Dermis blood vessel endothelial cell (primary cell): ENCODE measurements around the gene LRRC46. TPM values are rescaled to one million over a fixed set of nuclear protein-coding genes. Genes with fewer than 3 reads are reported as not detected.

ENCODE experiments used
- DNase-seq: peaks from one replicate; pipeline ENCODE4 v3.0.0; 2010
- total RNA-seq: library from RNA; depleted of rRNA; stranded (reverse); fragments of >200 nt; gene quantifications from 2 replicates; pipeline ENCODE4 v1.2.3, GENCODE V29; 2014

LRRC46 gene, protein sequence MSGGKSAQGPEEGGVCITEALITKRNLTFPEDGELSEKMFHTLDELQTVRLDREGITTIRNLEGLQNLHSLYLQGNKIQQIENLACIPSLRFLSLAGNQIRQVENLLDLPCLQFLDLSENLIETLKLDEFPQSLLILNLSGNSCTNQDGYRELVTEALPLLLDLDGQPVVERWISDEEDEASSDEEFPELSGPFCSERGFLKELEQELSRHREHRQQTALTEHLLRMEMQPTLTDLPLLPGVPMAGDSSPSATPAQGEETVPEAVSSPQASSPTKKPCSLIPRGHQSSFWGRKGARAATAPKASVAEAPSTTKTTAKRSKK
- total RNA-seq: 0.05 TPM in 1 of 2 replicates, not detected in the other

DNA sequence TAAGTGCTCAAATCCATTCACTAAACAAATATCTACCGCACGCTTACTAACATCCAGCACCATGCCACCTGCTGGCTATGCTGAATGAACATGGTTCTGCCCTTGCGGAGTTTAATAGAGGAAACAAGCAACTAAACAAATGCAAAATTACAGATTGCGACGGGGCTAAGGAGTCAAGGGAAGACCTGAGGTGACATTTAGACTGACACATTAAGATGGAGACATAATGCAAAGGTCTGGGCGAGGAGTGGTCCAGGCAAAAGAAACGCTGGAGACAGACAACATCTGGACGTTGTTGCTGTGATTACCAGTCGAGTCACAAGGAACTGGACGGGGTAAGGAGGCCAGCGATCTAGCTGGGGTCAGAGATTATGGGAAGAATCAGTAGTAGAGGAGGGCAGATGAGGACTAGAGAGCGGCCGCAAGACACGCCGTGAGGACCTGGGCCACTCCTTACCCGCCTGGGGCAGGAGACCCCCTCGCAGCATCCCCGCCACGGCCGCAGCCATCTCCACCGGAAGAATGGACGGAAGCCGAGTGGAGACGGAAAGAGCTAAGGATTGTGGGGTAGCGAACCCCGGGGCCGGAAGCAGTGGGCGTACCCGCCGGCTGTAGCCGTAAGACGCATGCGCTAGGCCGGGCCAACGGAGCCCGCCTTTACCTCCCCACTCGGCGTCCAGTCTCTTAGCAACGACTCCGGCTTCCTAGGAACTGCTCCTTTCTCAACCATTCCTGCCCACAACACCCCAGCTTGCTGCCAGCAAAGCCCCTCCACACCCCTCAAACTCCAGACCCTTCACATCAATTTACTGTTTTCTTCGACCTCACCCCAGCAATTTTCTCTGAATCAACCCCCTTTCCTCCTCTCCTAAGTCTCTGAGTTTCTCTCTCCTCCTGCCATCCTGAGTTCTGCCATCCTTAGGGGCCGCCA, at the start of gene LRRC46, which contains the start of gene MRPL10:
LRRC46 (plus strand) TSS at position 668 of the 931 bp plus-strand sequence. CDS start 320 bp downstream, outside the sequence.
MRPL10 (minus strand) TSS at position 539 of the 931 bp plus-strand sequence; CDS start at position 509, 30 bp downstream.
- peak; percentile 95 for DNase-seq

- DNase-seq: peak; percentile 46
Measured at GRCh38 chr17:47785538-47786123, 45.8 kb upstream of the LRRC46 start.

DNA sequence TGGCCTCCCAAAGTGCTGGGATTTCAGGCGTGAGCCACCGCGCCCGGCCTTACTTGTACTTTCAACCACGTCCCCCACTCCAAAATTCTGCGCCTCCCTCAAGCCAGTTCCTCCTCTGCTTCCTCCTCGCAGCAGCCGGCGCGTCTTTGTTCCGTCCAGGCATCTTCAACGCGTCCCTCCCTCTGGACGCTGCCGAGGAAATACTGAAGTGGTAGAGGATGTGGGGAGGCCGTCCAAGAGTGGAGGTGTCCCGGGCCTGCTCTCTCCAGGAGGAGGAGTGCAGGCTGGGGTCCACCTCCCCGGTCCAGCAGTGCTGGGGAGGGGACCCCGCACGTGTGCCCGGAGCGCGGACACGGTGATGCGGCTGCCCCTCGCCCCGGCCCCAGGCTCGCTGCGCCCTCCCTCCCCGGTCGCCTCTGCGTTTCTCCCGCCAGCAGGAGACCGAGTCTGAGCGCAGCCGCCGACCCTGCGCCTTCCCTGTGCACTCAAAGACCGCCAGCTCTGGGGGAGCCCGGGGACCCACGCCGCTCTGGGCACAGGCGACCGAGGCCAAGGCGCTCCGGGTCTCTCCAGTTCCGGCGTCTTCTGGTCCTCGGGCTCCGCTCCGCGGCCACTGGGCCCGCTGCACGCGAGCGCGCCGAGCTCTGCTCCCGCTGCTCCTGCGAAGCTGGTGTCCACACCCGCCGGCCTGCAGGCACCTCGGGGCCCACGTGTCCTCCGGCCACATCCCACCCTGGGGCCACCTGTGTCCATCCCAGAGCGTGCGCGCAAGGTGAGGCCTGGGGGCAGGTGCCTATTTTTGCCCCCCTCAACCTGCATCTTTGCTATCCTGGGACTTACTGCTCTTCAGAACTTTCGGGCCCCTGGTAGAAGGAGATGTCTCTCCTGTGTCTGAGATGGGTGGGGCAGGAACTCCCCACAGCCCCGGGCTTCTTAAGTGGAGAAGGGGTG, 41.6 kb upstream of the LRRC46 start:
- peak; percentile 63 for DNase-seq

GRCh38 chr17:47791025-47791424, 40.4 kb upstream of the LRRC46 start:
- DNase-seq: no peak

DNA sequence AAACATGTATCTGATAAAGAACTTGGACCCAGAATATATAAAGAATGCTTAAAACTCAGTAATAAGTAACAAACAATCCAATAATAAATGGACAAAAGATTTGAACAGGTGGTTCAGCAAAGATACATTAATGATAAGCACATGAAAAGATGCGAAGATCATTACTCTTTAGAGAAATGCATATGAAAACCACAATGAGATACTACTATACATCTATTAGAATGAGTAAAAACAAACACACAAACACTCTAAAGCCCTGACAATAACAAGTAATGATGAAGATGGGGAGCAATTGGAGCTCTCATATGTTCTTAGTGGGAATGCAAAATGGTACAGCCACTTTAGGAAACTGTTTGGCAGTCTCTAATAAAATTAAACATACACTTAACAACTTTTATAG, 39.0 kb upstream of the LRRC46 start:
- no peak for DNase-seq

GRCh38 chr17:47792979-47793378, 38.5 kb upstream of the LRRC46 start:
- DNase-seq: no peak

DNA sequence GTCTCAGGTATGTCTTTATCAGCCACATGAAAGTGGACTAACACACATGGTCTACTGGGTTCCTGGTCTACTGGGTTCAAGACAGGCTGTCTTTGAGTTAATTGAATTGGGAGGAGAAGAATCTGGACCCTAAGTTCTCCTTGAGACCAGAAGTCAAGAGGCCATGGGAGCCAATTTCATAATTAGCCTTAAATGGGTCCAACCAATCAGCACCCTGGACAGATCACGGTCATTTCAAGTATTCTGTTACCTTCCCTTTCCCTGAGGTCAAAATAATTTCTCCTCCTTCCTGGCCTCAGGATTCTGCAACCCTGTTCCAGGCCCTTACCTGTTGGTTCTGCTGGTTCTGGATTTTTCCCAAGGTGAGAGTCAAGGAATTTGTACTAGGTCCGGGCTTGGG, 33.7 kb upstream of the LRRC46 start:
- peak; percentile 30 for DNase-seq

DNA sequence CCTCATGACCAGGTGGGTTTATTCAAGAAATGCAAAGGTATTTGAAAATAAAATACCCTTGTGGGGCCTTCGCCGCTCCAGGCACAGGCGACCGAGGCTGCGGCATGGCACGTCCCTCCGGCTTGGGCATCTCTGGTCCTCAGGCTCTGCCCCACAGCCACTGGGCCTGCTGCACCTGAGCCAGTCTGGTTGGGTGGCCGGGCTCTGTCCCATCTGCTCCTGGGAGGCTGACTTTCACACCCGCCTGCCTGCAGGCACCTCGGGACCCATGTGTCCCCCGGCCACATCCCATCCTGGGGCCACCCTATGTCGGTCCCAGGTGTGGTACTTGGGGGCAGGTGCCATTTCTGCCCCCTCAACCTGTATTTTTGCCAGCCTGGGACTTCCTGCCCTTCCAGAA, 30.8 kb upstream of the LRRC46 start:
- DNase-seq: no peak

- no peak for DNase-seq
Measured at GRCh38 chr17:47801176-47801765, 30.2 kb upstream of the LRRC46 start.

GRCh38 chr17:47801906-47802305, 29.6 kb upstream of the LRRC46 start:
- no peak for DNase-seq

DNA sequence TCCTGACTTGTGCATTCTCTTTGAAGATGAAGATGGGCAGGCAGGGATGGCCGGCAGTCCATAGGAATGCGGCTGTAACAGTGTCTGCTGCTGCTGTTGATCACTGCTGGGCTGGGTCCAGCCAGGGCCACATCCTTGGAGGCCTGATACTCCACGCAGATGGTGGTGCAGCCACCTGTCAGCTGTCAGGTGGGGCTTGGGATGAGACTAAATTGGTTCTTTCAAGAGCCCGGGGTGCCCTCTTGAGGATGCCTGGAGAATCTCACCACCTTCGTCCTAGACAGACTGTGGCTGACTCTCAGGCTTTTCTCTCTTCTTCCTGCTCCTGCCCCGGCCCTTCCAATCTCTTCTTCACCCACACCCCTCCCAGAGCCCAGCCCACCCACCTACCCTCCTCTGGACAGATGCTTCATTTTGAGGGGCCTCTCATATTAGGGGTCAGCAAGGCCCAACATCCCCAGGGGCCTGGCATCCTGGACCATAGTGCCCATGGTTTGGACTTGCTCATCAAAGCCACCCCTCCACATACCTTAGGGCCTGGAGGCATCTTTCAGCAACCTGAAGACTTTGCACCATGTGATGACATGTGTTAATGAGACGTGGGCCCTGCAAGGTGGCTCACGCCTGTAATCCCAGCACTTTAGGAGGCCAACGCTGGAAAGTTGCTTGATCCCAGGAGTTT, 29.0 kb upstream of the LRRC46 start:
- peak; percentile 66 for DNase-seq

GRCh38 chr17:47803201-47803600, 28.3 kb upstream of the LRRC46 start:
- no peak for DNase-seq

- DNase-seq: no peak
Measured at GRCh38 chr17:47803751-47804150, 27.7 kb upstream of the LRRC46 start.

DNA sequence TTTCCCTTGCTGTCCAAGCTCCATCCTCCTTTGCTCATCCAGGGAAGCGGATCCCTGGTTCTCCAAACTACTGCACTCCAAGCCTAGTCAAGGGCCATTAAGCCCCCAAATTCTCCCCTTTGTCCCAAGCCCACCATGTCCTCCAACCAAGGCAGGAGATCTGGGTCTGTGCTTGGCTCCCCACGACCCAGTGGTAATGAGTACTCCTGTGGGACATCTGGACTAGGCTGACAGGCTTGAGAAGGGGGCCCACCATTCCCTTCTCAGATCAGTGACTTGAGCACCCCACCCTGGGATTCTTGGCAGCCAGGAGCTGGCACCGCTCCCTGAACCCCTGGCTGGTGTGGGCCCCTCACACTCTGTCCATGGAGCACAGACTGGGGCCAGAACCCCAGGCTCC, 27.0 kb upstream of the LRRC46 start:
- no peak for DNase-seq

DNA sequence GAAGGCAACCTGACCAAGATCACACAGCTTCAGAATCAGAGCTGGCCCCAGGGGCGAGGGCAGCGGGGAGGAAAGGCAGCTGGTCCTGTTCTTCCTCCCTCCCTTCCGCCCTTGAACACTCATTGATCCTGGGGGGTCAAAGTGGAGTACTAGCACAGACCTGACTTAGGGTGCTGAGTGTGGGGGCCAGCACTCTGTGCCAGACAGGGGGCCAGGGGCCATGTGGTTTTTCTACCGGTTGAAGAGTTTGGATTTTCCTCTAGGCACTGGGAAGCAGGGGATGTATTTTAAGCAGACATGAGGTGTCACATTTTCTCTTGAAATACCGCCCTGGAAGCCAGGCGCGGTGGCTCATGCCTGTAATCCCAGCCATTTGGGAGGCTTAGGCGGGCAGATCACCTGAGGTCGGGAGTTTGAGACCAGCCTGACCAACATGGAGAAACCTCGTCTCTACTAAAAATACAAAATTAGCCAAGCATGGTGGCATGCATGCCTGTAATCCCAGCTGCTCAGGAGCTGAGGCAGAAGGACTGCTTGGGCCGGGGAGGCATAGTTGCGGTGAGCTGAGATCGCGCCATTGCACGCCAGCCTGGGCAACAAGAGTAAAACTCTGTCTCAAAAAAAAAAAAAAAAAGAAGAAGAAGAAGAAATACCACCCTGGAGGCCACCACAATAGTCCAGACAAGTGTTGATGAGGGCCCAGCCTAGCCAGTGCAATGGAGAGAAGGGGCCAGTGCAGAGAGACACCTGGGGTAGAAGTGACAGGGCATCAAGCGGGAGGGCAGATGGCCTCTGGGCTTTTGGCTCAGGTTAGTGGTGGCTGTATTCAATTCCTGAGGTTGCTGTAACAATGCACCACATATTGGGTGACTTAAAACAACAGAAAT, 25.2 kb upstream of the LRRC46 start:
- DNase-seq: no peak

- no peak for DNase-seq
Measured at GRCh38 chr17:47806913-47807255, 24.6 kb upstream of the LRRC46 start.

DNA sequence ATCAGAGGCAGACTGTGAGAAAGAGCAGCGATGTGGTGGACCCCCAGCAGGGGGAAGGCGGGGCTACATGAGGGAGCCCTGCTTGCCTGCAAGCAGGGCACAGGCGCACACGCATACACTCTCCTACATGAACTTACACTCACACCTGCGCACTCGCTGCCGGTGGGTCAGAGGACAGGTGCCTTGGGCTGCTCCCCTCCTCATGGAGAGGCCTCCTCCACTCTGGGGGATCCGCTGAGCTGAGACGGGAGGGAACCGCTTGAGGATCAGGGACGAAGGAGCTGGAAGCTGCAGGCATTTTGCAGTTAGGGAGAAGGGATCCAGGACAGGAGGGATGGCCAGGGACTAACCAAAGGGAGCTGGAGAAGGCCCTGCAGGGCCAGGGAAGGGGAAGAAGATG, 24.0 kb upstream of the LRRC46 start:
- no peak for DNase-seq

- no peak for DNase-seq
Measured at GRCh38 chr17:47808036-47808829, 23.2 kb upstream of the LRRC46 start.

DNA sequence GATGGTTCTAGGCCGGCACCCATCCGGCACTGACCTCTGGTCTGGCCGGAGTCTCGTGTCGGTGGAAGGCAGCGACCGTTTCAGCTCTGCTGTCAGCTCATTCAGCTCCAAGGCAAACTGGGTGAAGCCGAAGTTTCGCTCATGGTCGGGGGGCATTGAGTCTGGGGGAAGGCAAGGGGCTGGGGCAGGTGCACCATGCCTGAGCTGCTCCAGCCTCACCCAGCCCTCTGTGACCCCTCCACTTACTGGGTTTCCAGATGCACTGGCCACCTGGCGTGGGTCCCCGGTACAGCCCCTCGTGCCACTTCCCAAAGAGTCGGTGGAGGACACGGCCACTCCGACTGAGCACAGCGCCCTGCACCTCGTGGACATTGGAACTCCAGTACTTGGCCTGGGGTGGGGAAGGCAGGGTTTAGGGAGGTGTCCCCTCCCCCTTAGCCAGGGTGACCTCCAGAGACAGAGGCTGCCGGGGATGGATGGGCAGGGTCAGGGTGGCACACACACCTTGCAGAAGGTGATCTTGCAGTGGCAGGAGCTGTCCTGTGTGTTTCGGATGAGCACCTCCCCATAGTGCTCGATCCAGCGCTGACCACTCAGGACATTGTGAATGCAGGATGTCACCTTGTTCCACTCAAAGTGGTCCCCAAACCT, 22.5 kb upstream of the LRRC46 start:
- DNase-seq: no peak
